SK-N-SH treated with all-trans-retinoic acid at 6 μM for 48 hours (cell line): ENCODE data around the gene KIF12.
A peak's percentile ranks its signal among the peaks of the same experiment; 100 is the strongest.

Experiments
- ATAC-seq: fragments of 200-7000 bp; cut with Tn5 transposase; 3 replicates; pipeline ENCODE4 v1.9.1; 2020; ENCODE audit warnings: mild to moderate bottlenecking, moderate library complexity
- BACH2 ChIP-seq: fragments of 250-450 bp; sonication (Bioruptor Pico); IDR thresholded peaks from 2 replicates; pipeline ENCODE4 v1.9.0; 2021; ENCODE audit warnings: mild to moderate bottlenecking, borderline replicate concordance
- CREB5 ChIP-seq: fragments of 250-450 bp; sonication (Bioruptor Pico); IDR thresholded peaks from 2 replicates; pipeline ENCODE4 v1.5.1; 2020; ENCODE audit warnings: low read depth, mild to moderate bottlenecking, moderate library complexity
- CSDC2 ChIP-seq: fragments of 250-450 bp; sonication (Bioruptor Pico); IDR thresholded peaks from 2 replicates; pipeline ENCODE4 v1.5.0; 2020; ENCODE audit warnings: mild to moderate bottlenecking, moderate library complexity
- CSRNP3 ChIP-seq: fragments of 250-450 bp; sonication (Bioruptor Pico); IDR thresholded peaks from 2 replicates; pipeline ENCODE4 v1.5.1; 2021; ENCODE audit warnings: mild to moderate bottlenecking, moderate library complexity
- ESRRG ChIP-seq: fragments of 250-450 bp; sonication (Bioruptor Pico); IDR thresholded peaks from 2 replicates; pipeline ENCODE4 v1.6.1; 2021; ENCODE audit warnings: mild to moderate bottlenecking
- GLIS3 ChIP-seq: fragments of 250-450 bp; sonication (Bioruptor Pico); IDR thresholded peaks from 2 replicates; pipeline ENCODE4 v1.5.0; 2020; ENCODE audit warnings: mild to moderate bottlenecking, moderate library complexity
- ISL1 ChIP-seq: fragments of 250-450 bp; sonication (Bioruptor Pico); IDR thresholded peaks from 2 replicates; pipeline ENCODE4 v2.1.2; 2022; ENCODE audit warnings: mild to moderate bottlenecking, moderate library complexity
- OSR1 ChIP-seq: fragments of 250-450 bp; sonication (Bioruptor Pico); IDR thresholded peaks from 2 replicates; pipeline ENCODE4 v1.8.0; 2022; ENCODE audit warnings: moderate library complexity, mild to moderate bottlenecking, inconsistent platforms
- PATZ1 ChIP-seq: fragments of 250-450 bp; sonication (Bioruptor Pico); IDR thresholded peaks from 2 replicates; pipeline ENCODE4 v1.8.0; 2020; ENCODE audit warnings: mild to moderate bottlenecking, moderate library complexity, borderline replicate concordance
- PPARA ChIP-seq: fragments of 250-450 bp; sonication (Bioruptor Pico); IDR thresholded peaks from 2 replicates; pipeline ENCODE4 v1.5.0; 2020; ENCODE audit warnings: mild to moderate bottlenecking, borderline replicate concordance
- RARB ChIP-seq: fragments of 250-450 bp; sonication (Bioruptor Pico); IDR thresholded peaks from 2 replicates; pipeline ENCODE4 v1.8.0; 2021; ENCODE audit warnings: mild to moderate bottlenecking, moderate library complexity
- SNAI2 ChIP-seq: fragments of 250-450 bp; sonication (Bioruptor Pico); IDR thresholded peaks from 2 replicates; pipeline ENCODE4 v1.5.0; 2020; ENCODE audit warnings: mild to moderate bottlenecking, moderate library complexity
- TCF4 ChIP-seq: fragments of 250-450 bp; sonication (Bioruptor Pico); IDR thresholded peaks from 2 replicates; pipeline ENCODE4 v1.8.0; 2021; ENCODE audit warnings: mild to moderate bottlenecking, moderate library complexity, borderline replicate concordance
- TOX ChIP-seq: fragments of 250-450 bp; sonication (Bioruptor Pico); IDR thresholded peaks from 2 replicates; pipeline ENCODE4 v1.8.0; 2021; ENCODE audit warnings: mild to moderate bottlenecking, moderate library complexity, borderline replicate concordance
- TSHZ2 ChIP-seq: fragments of 250-450 bp; sonication (Bioruptor Pico); IDR thresholded peaks from 2 replicates; pipeline ENCODE4 v1.5.0; 2020; ENCODE audit warnings: mild to moderate bottlenecking, moderate library complexity
- ZC3H10 ChIP-seq: fragments of 250-450 bp; sonication (Bioruptor Pico); IDR thresholded peaks from 2 replicates; pipeline ENCODE4 v1.5.1; 2021; ENCODE audit warnings: mild to moderate bottlenecking, moderate library complexity
- ZFP3 ChIP-seq: fragments of 250-450 bp; sonication (Bioruptor Pico); IDR thresholded peaks from 2 replicates; pipeline ENCODE4 v1.5.0; 2020; ENCODE audit warnings: mild to moderate bottlenecking, moderate library complexity
- ZFP30 ChIP-seq: fragments of 450-650 bp; formaldehyde crosslinking; IDR thresholded peaks from 2 replicates; pipeline ENCODE4 v1.5.0; 2022; ENCODE audit warnings: mild to moderate bottlenecking, moderate library complexity
- ZNF70 ChIP-seq: fragments of 450-650 bp; formaldehyde crosslinking; IDR thresholded peaks from 2 replicates; pipeline ENCODE4 v1.5.0; 2020; ENCODE audit warnings: mild to moderate bottlenecking, moderate library complexity

Gene KIF12

GRCh38 chr9:114047717-114048116 is 51.4 kb downstream of the KIF12 start:
- peak; percentile 38; the same call in 1 of the 3 replicates for ATAC-seq
- TF ChIP-seq TSHZ2 (CRISPR knock-in tag) = no peak
- no peak for TF ChIP-seq CSDC2 (CRISPR knock-in tag)
- no peak for TF ChIP-seq ZNF70 (CRISPR knock-in tag)
- TF ChIP-seq OSR1 (CRISPR knock-in tag) = no peak
- no peak for TF ChIP-seq CSRNP3
- no peak for TF ChIP-seq ZC3H10 (CRISPR knock-in tag)
- no peak for TF ChIP-seq TCF4 (CRISPR knock-in tag)

- ATAC-seq = no peak
Observed at GRCh38 chr9:114046875-114047274, 52.2 kb downstream of the KIF12 start.

GRCh38 chr9:114046237-114046755 is 52.8 kb downstream of the KIF12 start:
- ATAC-seq = no peak
- TF ChIP-seq GLIS3 (CRISPR knock-in tag) = no peak
- TF ChIP-seq TSHZ2 (CRISPR knock-in tag) = no peak
- no peak for TF ChIP-seq ISL1 (CRISPR knock-in tag)
- no peak for TF ChIP-seq ZFP30 (CRISPR knock-in tag)
- no peak for TF ChIP-seq CREB5 (CRISPR knock-in tag)
- no peak for TF ChIP-seq ZNF70 (CRISPR knock-in tag)
- TF ChIP-seq TOX = no peak
- TF ChIP-seq SNAI2 (CRISPR knock-in tag) = no peak
- no peak for TF ChIP-seq OSR1 (CRISPR knock-in tag)
- TF ChIP-seq CSDC2 (CRISPR knock-in tag) = no peak
- TF ChIP-seq BACH2 (CRISPR knock-in tag) = no peak
- no peak for TF ChIP-seq ESRRG (CRISPR knock-in tag)
- TF ChIP-seq PATZ1 (CRISPR knock-in tag) = no peak

More at GRCh38 chr9:114046875-114047274, 52.2 kb downstream of the KIF12 start:
- TF ChIP-seq ZC3H10 (CRISPR knock-in tag) = no peak
- TF ChIP-seq ZNF70 (CRISPR knock-in tag) = no peak
- no peak for TF ChIP-seq PPARA (CRISPR knock-in tag)
- no peak for TF ChIP-seq RARB (CRISPR knock-in tag)
- no peak for TF ChIP-seq TSHZ2 (CRISPR knock-in tag)
- no peak for TF ChIP-seq ZFP3
- TF ChIP-seq ISL1 (CRISPR knock-in tag) = no peak
- TF ChIP-seq GLIS3 (CRISPR knock-in tag) = no peak
- TF ChIP-seq ESRRG (CRISPR knock-in tag) = no peak
- TF ChIP-seq ZFP30 (CRISPR knock-in tag) = no peak
- TF ChIP-seq BACH2 (CRISPR knock-in tag) = no peak
- no peak for TF ChIP-seq OSR1 (CRISPR knock-in tag)
- no peak for TF ChIP-seq SNAI2 (CRISPR knock-in tag)
